OCI-LY1 (cell line): ENCODE measurements around the gene GARIN5A.

Experiments used
- H2AFZ ChIP-seq: fragments of 200-600 bp; sonication (generic), shearing (Covaris generic); 2 replicates; pipeline ENCODE4 v1.6.0; 2014; ENCODE audit warnings: antibody characterized with exemption, mild to moderate bottlenecking, low read length
- H3F3A ChIP-seq: fragments of 200-600 bp; sonication (generic), shearing (Covaris generic); 2 replicates; pipeline ENCODE4 v1.6.0; 2014; ENCODE audit warnings: mild to moderate bottlenecking, antibody characterized with exemption, low read length, moderate library complexity; ENCODE audit not compliant: insufficient read depth
- H3K27ac ChIP-seq: fragments of 200-600 bp; sonication (generic); 2 replicates; pipeline ENCODE4 v1.5.1; 2014; ENCODE audit warnings: low read length, mixed run types, mild to moderate bottlenecking, low read depth; ENCODE audit not compliant: poor library complexity, severe bottlenecking
- H3K27me3 ChIP-seq: fragments of 200-600 bp; sonication (generic); 2 replicates; pipeline ENCODE4 v1.6.0; 2014; ENCODE audit warnings: antibody characterized with exemption, mild to moderate bottlenecking, low read length, moderate library complexity; ENCODE audit not compliant: insufficient read depth
- H3K36me3 ChIP-seq: fragments of 200-600 bp; sonication (generic); 2 replicates; pipeline ENCODE4 v1.6.1; 2014; ENCODE audit warnings: mild to moderate bottlenecking, antibody characterized with exemption, low read length, moderate library complexity, mixed read lengths; ENCODE audit not compliant: insufficient read depth
- H3K4me1 ChIP-seq: fragments of 200-600 bp; sonication (generic); 2 replicates; pipeline ENCODE4 v1.5.1; 2014; ENCODE audit warnings: mild to moderate bottlenecking, low read length, moderate library complexity; ENCODE audit not compliant: insufficient read depth, severe bottlenecking
- H3K4me2 ChIP-seq: fragments of 200-600 bp; sonication (generic), shearing (Covaris generic); 2 replicates; pipeline ENCODE4 v1.6.1; 2014; ENCODE audit warnings: low read length
- H3K4me3 ChIP-seq: fragments of 200-600 bp; sonication (generic); 2 replicates; pipeline ENCODE4 v1.5.1; 2014; ENCODE audit warnings: low read length, low read depth, mild to moderate bottlenecking, mixed read lengths; ENCODE audit not compliant: poor library complexity, severe bottlenecking
- H3K79me2 ChIP-seq: fragments of 200-600 bp; shearing (Covaris generic); 2 replicates; pipeline ENCODE4 v1.6.1; 2016; ENCODE audit warnings: mixed run types, low read length, mixed read lengths; ENCODE audit not compliant: insufficient read depth
- H3K9ac ChIP-seq: fragments of 200-600 bp; sonication (generic), shearing (Covaris generic); 2 replicates; pipeline ENCODE4 v1.6.1; 2014; ENCODE audit warnings: mild to moderate bottlenecking, low read length, mixed read lengths
- H3K9me2 ChIP-seq: fragments of 200-600 bp; sonication (generic), shearing (Covaris generic); 2 replicates; pipeline ENCODE4 v1.6.1; 2014; ENCODE audit warnings: low read depth, mild to moderate bottlenecking, low read length, mixed read lengths
- H3K9me3 ChIP-seq: fragments of 200-600 bp; shearing (Covaris generic); 2 replicates; pipeline ENCODE4 v1.6.1; 2014; ENCODE audit warnings: low read length, mixed read lengths
- H4K20me1 ChIP-seq: fragments of 200-600 bp; sonication (generic), shearing (Covaris generic); 2 replicates; pipeline ENCODE4 v1.6.0; 2016; ENCODE audit warnings: mild to moderate bottlenecking, low read length; ENCODE audit not compliant: insufficient read depth
- EZH2 ChIP-seq: fragments of 200-600 bp; sonication (generic), shearing (Covaris generic); IDR thresholded peaks from 2 replicates; pipeline ENCODE4 v1.8.0; 2017; ENCODE audit warnings: borderline replicate concordance, mixed run types, mild to moderate bottlenecking, antibody characterized with exemption, low read length, moderate library complexity, mixed read lengths
- TF ChIP-seq, protein P1 (sequence below): fragments of 200-600 bp; sonication (generic), shearing (Covaris generic); IDR thresholded peaks from 2 replicates; pipeline ENCODE4 v1.5.1; 2017; ENCODE audit warnings: mild to moderate bottlenecking, antibody characterized with exemption, low read length, moderate library complexity, mixed read lengths

Gene GARIN5A

DNA sequence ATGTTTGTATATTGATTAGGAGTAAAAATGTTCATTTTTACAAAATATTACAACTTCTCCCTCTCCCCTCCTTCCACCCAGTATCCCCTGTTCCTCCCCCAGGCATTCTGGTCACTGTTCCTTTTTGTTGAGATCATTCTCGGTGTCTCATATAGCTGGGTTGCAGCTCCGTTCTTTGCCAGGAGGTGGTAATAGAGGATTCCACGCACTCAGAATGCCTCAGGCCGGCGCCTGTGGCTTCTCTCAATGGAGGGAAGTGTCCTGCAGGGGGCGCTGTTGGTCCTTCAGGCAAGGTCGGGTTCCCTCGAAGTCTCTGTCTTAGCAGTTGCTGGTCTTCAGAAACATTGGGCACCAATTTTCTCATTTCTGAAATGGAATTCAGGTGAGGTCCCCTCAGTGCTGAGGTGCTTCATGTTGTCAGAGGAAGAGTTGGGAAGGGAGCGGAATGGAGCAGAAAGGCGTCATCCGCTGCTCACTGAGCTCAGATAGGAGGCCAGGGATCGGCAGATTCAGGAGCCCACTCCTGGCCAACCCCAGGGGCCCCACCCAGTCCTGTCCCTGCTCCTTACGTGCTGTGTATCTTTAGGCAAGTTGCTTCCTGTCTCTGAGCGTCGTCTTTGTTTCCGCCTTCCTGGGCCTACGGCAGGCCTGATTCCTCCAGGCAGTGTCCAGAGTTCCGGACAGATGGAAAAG is 10.3 kb upstream of the GARIN5A start:
- TF ChIP-seq EZH2, result no peak
- TF ChIP-seq, protein P1, sequence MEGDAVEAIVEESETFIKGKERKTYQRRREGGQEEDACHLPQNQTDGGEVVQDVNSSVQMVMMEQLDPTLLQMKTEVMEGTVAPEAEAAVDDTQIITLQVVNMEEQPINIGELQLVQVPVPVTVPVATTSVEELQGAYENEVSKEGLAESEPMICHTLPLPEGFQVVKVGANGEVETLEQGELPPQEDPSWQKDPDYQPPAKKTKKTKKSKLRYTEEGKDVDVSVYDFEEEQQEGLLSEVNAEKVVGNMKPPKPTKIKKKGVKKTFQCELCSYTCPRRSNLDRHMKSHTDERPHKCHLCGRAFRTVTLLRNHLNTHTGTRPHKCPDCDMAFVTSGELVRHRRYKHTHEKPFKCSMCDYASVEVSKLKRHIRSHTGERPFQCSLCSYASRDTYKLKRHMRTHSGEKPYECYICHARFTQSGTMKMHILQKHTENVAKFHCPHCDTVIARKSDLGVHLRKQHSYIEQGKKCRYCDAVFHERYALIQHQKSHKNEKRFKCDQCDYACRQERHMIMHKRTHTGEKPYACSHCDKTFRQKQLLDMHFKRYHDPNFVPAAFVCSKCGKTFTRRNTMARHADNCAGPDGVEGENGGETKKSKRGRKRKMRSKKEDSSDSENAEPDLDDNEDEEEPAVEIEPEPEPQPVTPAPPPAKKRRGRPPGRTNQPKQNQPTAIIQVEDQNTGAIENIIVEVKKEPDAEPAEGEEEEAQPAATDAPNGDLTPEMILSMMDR, result peak; percentile 61
- Histone ChIP-seq H3K9ac (no peak overlapping the region), H3K27ac (no peak overlapping the region), H3K4me3 (no peak overlapping the region), H2AFZ (no peak overlapping the region), H3K4me2 (no peak overlapping the region), H3K9me2 (no peaks in the 10 kb centered on the region), H3F3A (no peaks in the 10 kb centered on the region), H4K20me1 (no peaks in the 10 kb centered on the region), H3K4me1 (no peaks in the 10 kb centered on the region), H3K79me2 (no peaks in the 10 kb centered on the region), H3K9me3 (peaks cover 9% of the 10 kb centered on the region), H3K27me3 (peaks cover 6% of the 10 kb centered on the region; the same call in 1 of the 2 replicates), H3K36me3 (peaks cover 46% of the 10 kb centered on the region)

- no peaks in the 10 kb centered on the region for H3F3A ChIP-seq
- no peak overlapping the region for H3K4me2 ChIP-seq
- H3K4me1 ChIP-seq, result no peaks in the 10 kb centered on the region
- no peaks in the 10 kb centered on the region for H3K79me2 ChIP-seq
- TF ChIP-seq, protein P1, result no peak
- no peak for TF ChIP-seq EZH2
- H2AFZ ChIP-seq, result no peak overlapping the region
- H3K9me3 ChIP-seq, result peaks cover 9% of the 10 kb centered on the region
- H3K27me3 ChIP-seq, result peaks cover 6% of the 10 kb centered on the region; the same call in 1 of the 2 replicates
- H3K27ac ChIP-seq, result no peak overlapping the region
- no peak overlapping the region for H3K4me3 ChIP-seq
- no peaks in the 10 kb centered on the region for H3K9me2 ChIP-seq
- H3K9ac ChIP-seq, result no peak overlapping the region
- no peaks in the 10 kb centered on the region for H4K20me1 ChIP-seq
- H3K36me3 ChIP-seq, result peaks cover 60% of the 10 kb centered on the region
These were observed 8.8 kb upstream of the GARIN5A start for GRCh38 chr19:50485284-50485955.

GRCh38 chr19:50482916-50483315 is 6.3 kb upstream of the GARIN5A start:
- H3K9me2 ChIP-seq, result no peaks in the 10 kb centered on the region
- H3F3A ChIP-seq, result no peaks in the 10 kb centered on the region
- no peaks in the 10 kb centered on the region for H3K79me2 ChIP-seq
- H3K27ac ChIP-seq, result no peak overlapping the region
- no peak overlapping the region for H3K4me2 ChIP-seq
- H4K20me1 ChIP-seq, result no peaks in the 10 kb centered on the region
- TF ChIP-seq EZH2, result no peak
- TF ChIP-seq, protein P1, result no peak
- peaks cover 85% of the 10 kb centered on the region for H3K36me3 ChIP-seq
- H3K9ac ChIP-seq, result no peak overlapping the region
- peaks cover 6% of the 10 kb centered on the region; the same call in 1 of the 2 replicates for H3K27me3 ChIP-seq
- peaks cover 14% of the 10 kb centered on the region for H3K9me3 ChIP-seq
- H3K4me3 ChIP-seq, result no peak overlapping the region
- no peak overlapping the region for H2AFZ ChIP-seq
- H3K4me1 ChIP-seq, result no peaks in the 10 kb centered on the region
